Right lobe of liver (tissue), 6 donors: ENCODE data around the gene GLIS2. TPM values are rescaled to one million over a fixed set of nuclear protein-coding genes. Genes with fewer than 3 reads are reported as not detected.
A peak's percentile ranks its signal among the peaks of the same experiment; 100 is the strongest.

Source experiments
- ATAC-seq, 4 donors: fragments of 200-7000 bp; cut with Tn5 transposase; one replicate each; pipeline ENCODE4 v1.9.1; 2020; ENCODE audit warnings: mild to moderate bottlenecking in 4 of 4, moderate library complexity in 4 of 4
- DNase-seq, 3 donors: peaks; one replicate each; pipeline ENCODE4 v3.0.0-alpha.2; 2020
- H3K27ac ChIP-seq, 3 donors: fragments of 200-600 bp; one replicate each; pipeline ENCODE4 v1.8.0; 2022
- H3K27me3 ChIP-seq, 2 donors: fragments of 200-600 bp; one replicate each; pipeline ENCODE4 v1.8.0; 2022
- H3K36me3 ChIP-seq, 4 donors: fragments of 200-600 bp; sonication (generic) in 1 of 4; one replicate each; pipeline versions ENCODE4 v1.5.1 to v1.8.0; 2017 to 2022; ENCODE audit warnings: control low read depth in 1 of 4
- H3K4me1 ChIP-seq, 4 donors: fragments of 200-600 bp; sonication (generic) in 1 of 4; one replicate each; pipeline versions ENCODE4 v1.5.1 to v1.8.0; 2017 to 2022; ENCODE audit warnings: control low read depth in 1 of 4
- H3K4me3 ChIP-seq, 3 donors: fragments of 200-600 bp; one replicate each; pipeline ENCODE4 v1.8.0; 2022
- H3K9me3 ChIP-seq, 4 donors: fragments of 200-600 bp; sonication (generic) in 1 of 4; one replicate each; pipeline versions ENCODE4 v1.5.1 to v1.8.0; 2017 to 2022; ENCODE audit warnings: control low read depth in 1 of 4
- CTCF ChIP-seq, 4 donors: fragments of 200-600 bp in 3 of 4; fragments of 450-650 bp in 1 of 4; IDR thresholded peaks; one replicate each; pipeline versions ENCODE4 v1.5.1 to v1.8.0; 2016 to 2022; ENCODE audit warnings: antibody characterized with exemption in 4 of 4, mild to moderate bottlenecking in 2 of 4
- POLR2A ChIP-seq: fragments of 450-650 bp; IDR thresholded peaks from one replicate; pipeline ENCODE4 v1.6.1; 2017; ENCODE audit warnings: antibody characterized with exemption, mild to moderate bottlenecking
- WGBS: methylation state at CpG from one replicate; pipeline ENCODE4 v1.1.6; 2018; ENCODE audit warnings: low coverage, low lambda C conversion rate; ENCODE audit not compliant: insufficient coverage; ENCODE audit errors: missing lambda C conversion rate; 5-methylcytosine and 5-hydroxymethylcytosine counted together
- intact Hi-C, 2 donors: fragments of 100-400 bp; cut with DNase I; formaldehyde crosslinking; loops; one replicate each; pipeline versions ENCODE4 v1.11.2 to v1.14.1; 2022
- total RNA-seq, 6 experiments: library from RNA; depleted of rRNA in 2 of 6; stranded (reverse); fragments of >200 nt in 2 of 6; fragmentation: NEBNext Ultra II Directional in 3 of 6; extraction: Animal tissue kit (Norgen Biotek cat#: 25700) in 3 of 6; gene quantifications; one replicate each; pipeline versions ENCODE4 v1.1.0 to v1.2.4, GENCODE V29; 2016 to 2023
- donor health status: DM: no; HTN: yes; CAD: no.
- donor health status: DM: no; HTN: no; CAD: no.
- donor health status: DM: no; HTN: no; CAD: no.
- donor health status: DM: no; HTN: yes; CAD: no.
- donor health status: DM: no; HTN: yes; CAD: no.

GLIS2 gene
- total RNA-seq, 6 experiments from 2014 or later = 0.79 to 2.6 (median 1.4) TPM

DNA sequence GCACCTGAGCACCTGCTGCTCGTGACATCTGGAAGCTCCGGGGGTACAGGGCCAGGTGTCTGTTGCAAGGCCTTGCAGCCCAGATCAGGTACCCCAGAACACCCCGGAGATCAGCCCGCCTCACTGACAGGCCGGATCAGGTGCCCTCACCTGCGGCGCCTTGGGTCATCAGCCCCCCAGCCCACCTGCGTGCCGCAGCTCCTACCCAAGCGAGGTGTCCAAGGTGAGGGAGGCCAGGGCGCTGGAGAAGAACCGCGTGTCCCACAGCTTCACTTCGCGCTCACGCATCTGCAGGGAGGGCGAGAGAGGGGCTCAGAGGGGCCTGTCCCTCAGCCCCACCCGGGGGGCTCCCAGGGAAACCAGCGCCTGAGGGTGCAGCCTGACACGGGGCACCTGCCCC, 71.9 kb downstream of the GLIS2 start:
- TF ChIP-seq POLR2A (no peak), CTCF (IDR thresholded peaks at IDR 0.05) (no peak)
- H3K9me3 ChIP-seq = no peaks in the 10 kb centered on the region
- no peak overlapping the region for H3K4me3 ChIP-seq
- intact Hi-C loops = no loop called here
- peak in 1 of 3 donors; percentile 19 for DNase-seq
- ATAC-seq = no peak
- peaks cover 0 to 7% (median 0%) of the 10 kb centered on the region in 4 donors for H3K36me3 ChIP-seq
- H3K27ac ChIP-seq = no peak overlapping the region
- WGBS = 67% methylated on average over 1 of the region's 20 CpGs
- H3K4me1 ChIP-seq = no peaks in the 10 kb centered on the region
- H3K27me3 ChIP-seq = no peaks in the 10 kb centered on the region

DNA sequence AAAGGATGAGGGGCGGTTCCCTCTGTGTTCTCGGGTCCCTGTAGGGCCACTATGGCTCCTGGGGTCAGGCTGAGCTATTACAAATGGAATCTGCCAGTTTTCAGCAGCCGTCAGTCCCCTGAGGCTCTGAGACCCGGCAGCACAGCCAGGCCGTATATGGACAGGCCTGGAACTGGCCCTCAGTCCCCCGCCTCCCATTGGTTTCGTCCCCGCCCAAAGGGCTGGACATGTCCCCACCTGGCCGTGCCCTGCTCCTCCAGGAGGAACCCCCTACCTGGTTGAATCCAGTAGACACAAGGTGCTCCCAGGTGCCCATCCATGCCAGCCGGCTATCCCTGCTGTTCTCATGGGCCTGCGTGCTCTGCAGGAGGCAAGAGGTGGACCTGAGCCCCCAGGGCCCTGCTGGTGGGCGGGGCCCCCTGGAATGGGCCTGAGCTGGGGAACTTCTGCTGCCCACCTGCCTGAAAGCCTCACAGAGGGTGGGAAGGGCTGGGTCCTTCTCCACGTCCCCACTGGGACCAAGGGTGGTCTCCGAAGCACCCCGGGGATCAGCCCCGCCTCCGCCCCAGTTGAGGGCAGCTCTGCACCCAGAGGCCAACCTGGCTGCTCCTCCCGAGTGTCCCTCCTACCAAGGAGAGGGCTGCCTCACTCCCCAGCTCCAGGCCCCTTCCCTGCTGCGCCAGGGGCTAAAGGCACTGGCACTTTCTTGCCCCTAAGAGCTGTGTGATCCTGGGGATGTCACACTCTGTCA, 72.6 kb downstream of the GLIS2 start:
- Histone ChIP-seq H3K27ac (peak overlapping the region in 1 of 3 donors; percentile 2), H3K4me3 (no peak overlapping the region), H3K27me3 (no peaks in the 10 kb centered on the region), H3K9me3 (no peaks in the 10 kb centered on the region), H3K36me3 (peaks cover 0 to under 1% (median 0%) of the 10 kb centered on the region in 4 donors), H3K4me1 (no peaks in the 10 kb centered on the region)
- ATAC-seq = no peak
- 80% methylated on average over 1 of the region's 19 CpGs for WGBS
- intact Hi-C loops = no loop called here
- peak in 1 of 3 donors; percentile 21 for DNase-seq
- no peak for TF ChIP-seq CTCF (IDR thresholded peaks at IDR 0.05)
- no peak for TF ChIP-seq POLR2A

Other genes with a start within 250 kb of the GLIS2 start
- 10 to 100 TPM; 17.3 to 41.5 (median 25.6) TPM for gene ADCY9, start 199.6 kb upstream of the GLIS2 start, total RNA-seq
- gene SRL, start 74.0 kb upstream of the GLIS2 start, total RNA-seq = under 1 TPM; 0.18 to 0.62 (median 0.28) TPM
- 1 to 10 TPM; 2.6 to 5.8 (median 3.7) TPM for gene TFAP4, start 43.0 kb upstream of the GLIS2 start, total RNA-seq
- gene PAM16, start 35.3 kb downstream of the GLIS2 start, total RNA-seq = 10 to 100 TPM; 27.9 to 45.9 (median 32.8) TPM
- 10 to 100 TPM; 13.5 to 22.9 (median 16.8) TPM for gene VASN, start 55.8 kb downstream of the GLIS2 start, total RNA-seq
- 10 to 100 TPM in 5 of 6 experiments, 1 to 10 TPM in 1; 7.8 to 22.9 (median 13.3) TPM for gene CORO7, start 100.5 kb downstream of the GLIS2 start, total RNA-seq
- 100 to 1,000 TPM in 2 of 6 experiments, 10 to 100 TPM in 4; 36.4 to 110 (median 49.0) TPM for gene DNAJA3, start 109.8 kb downstream of the GLIS2 start, total RNA-seq
- gene NMRAL1, start 158.6 kb downstream of the GLIS2 start, total RNA-seq = 10 to 100 TPM; 19.9 to 44.0 (median 35.5) TPM
- 10 to 100 TPM; 39.7 to 74.7 (median 55.4) TPM for gene HMOX2, start 160.3 kb downstream of the GLIS2 start, total RNA-seq
- gene CDIP1, start 222.7 kb downstream of the GLIS2 start, total RNA-seq = 10 to 100 TPM; 15.7 to 23.2 (median 18.4) TPM
- gene C16orf96, start 240.3 kb downstream of the GLIS2 start, total RNA-seq = under 1 TPM in 5 of 6 experiments, not detected in 1; 0.06 to 0.24 (median 0.16) TPM